ENCODE measurements around the gene RPL18A.

The RPL18A gene

DNA sequence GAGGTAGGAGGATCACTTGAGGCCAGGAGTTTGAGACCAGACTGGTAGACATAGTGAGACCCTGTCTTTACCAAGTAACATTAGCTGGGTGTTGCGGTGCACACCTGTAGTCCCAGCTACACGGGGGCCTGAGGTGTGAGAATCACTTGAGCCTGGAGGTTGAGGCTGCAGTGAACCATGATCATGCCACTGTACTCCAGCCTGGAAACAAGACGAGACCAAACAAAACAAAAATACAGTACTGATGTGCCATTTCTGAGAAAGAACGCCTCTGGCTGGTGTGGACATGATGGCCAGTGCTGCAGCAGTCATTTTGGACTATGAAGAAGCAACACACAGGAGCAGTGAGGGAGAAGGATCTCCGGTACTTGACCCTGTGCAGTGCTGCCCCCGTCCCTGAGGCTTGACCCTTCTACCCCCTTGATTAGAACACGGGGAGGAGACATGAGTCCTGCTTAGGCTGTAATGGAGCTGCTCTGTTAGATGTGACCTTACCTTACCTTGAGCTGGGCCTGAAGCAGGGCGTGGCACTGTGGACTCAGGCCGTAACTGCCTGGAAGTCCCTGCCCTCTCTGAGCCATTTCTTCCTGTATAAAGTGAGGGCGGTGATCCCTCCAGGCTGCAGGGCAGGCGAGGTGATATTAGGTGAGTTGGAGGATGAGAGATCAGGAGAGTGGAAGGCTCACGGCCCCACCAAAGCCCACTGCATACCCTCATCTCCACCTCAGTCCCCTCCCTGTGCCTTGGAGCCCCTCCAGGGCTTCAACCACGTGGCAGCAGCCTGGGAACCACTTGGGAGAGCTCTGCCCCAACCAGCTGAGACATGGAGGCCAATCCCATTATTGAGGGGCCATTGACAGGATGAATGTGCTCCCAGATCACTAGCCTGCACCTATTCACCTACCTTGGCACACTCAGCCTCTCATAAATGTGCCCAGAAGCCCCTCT lies 5.9 kb downstream of the RPL18A start:
- no peak for TF ChIP-seq JUND (IDR thresholded peaks at IDR 0.05; ENCODE audit: low read depth)
- DNase-seq (ENCODE audit: low read depth in 1 of 2, low spot score in 1 of 2): peak in 1 of 2 experiments; percentile 40
- in situ Hi-C loops (cut with HindIII; ENCODE audit: low pct_unique_long_range_greater_than_20kb, low sequenced_read_pairs): no loop called here

DNA sequence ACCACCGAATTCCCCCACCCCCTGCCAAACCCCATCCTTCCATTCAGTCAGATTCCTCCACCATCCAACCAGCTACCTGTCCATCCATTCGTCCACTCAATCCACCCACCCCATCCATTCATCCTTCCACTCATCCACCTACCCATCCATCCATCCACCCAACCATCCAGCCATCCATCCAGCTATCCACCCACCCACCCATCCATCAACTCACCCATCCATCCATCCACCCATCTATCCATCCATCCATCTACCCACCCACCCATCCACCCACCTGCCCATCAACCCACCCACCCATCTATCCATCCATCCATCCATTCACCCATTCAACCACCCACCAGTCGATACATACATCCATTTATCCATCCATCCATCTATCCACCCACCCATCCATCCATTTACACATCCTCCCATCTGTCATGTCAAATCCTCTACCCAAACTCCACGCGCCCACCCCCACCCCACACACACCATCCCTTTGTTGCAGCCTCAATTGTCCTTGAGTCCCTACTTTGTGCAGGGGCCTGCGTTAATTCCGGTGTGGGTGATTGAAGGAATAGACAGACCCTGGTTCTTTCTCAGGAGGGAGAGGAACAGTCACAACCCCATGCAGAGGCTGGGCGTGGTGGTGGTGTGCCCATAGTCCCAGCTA lies 6.7 kb downstream of the RPL18A start:
- no peak for DNase-seq (ENCODE audit: low read depth in 1 of 2, low spot score in 1 of 2)
- in situ Hi-C loops (cut with HindIII; ENCODE audit: low pct_unique_long_range_greater_than_20kb, low sequenced_read_pairs): no loop called here
- TF ChIP-seq JUND (IDR thresholded peaks at IDR 0.05; ENCODE audit: low read depth): no peak

DNA sequence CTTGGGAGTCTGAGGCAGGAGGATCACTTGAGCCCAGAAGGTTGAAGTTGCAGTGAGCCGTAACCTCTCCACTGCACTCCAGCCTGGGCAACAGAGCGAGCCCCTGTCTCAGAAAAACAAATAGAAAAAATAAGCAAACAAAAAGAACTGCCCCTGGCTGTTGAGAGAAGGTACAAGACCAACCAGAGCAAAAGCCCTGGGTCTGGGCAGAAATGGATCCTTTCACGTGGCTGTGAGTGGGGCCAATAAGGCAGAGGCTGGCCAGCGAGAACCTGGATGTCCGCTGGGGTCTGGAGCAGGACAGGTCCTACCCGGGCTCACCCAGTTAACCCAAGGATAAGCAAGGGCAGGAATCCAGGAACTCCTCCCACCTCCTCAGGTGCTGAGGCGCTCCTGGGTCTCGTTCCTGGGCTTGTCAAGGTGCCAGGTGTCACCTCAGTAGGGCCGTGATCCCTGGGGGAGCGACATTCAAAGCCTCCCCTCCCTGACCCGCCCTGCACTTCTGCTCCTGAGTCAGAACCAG lies 7.3 kb downstream of the RPL18A start:
- DNase-seq (ENCODE audit: low read depth in 1 of 2, low spot score in 1 of 2): peak; percentile 12 to 43

DNA sequence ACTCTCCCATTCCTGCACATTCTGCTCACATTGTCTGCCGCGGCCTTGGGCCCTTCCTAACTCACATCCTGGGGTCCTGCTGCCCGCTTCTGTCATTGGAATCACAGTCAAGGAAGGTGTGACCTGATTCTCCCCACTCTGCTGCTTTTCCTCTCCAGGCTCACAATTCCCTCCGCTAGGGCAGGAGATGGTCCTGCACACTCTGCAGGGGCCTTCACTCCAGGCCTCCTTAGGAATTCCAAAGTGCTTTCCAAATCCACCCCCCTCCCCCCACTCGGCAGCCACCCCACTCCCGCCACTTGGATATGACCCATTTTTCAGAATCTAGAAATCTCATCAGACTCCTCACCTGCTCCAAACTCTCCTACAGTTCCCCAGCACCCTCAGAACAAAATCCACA lies 9.0 kb downstream of the RPL18A start:
- no peak for TF ChIP-seq JUND (IDR thresholded peaks at IDR 0.05; ENCODE audit: low read depth)
- no peak for DNase-seq (ENCODE audit: low read depth in 1 of 2, low spot score in 1 of 2)
- in situ Hi-C loops (cut with HindIII; ENCODE audit: low pct_unique_long_range_greater_than_20kb, low sequenced_read_pairs): no loop called here

More for the DNA sequence above, 7.3 kb downstream of the RPL18A start:
- in situ Hi-C loops (cut with HindIII; ENCODE audit: low pct_unique_long_range_greater_than_20kb, low sequenced_read_pairs): no loop called here
- TF ChIP-seq JUND (IDR thresholded peaks at IDR 0.05; ENCODE audit: low read depth): no peak

DNA sequence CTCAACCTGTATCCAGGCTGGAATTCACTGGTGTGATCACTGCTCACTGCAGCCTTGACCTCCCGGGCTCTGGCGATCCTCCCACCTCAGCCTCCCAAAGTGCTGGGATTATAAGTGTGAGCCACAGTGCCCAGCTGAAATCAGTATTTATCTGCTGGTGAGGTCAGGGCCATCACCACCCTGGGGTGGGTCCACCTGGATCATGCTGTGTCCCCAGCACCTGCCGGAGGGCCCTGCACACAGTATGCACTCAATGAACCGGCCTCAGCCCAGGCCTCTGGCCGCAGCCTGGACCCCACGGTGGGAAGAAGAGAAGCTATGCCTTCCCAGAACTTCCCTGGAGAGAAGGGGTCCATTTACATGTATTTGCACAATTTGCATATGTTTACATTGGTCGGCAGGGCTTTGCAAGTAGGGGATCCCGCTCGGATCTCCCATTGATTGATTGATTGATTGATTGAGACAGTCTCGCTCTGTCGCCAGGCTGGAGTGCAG lies 9.5 kb downstream of the RPL18A start:
- TF ChIP-seq JUND (IDR thresholded peaks at IDR 0.05; ENCODE audit: low read depth): no peak
- no peak for DNase-seq (ENCODE audit: low read depth in 1 of 2, low spot score in 1 of 2)
- in situ Hi-C loops (cut with HindIII; ENCODE audit: low pct_unique_long_range_greater_than_20kb, low sequenced_read_pairs): no loop called here

DNA sequence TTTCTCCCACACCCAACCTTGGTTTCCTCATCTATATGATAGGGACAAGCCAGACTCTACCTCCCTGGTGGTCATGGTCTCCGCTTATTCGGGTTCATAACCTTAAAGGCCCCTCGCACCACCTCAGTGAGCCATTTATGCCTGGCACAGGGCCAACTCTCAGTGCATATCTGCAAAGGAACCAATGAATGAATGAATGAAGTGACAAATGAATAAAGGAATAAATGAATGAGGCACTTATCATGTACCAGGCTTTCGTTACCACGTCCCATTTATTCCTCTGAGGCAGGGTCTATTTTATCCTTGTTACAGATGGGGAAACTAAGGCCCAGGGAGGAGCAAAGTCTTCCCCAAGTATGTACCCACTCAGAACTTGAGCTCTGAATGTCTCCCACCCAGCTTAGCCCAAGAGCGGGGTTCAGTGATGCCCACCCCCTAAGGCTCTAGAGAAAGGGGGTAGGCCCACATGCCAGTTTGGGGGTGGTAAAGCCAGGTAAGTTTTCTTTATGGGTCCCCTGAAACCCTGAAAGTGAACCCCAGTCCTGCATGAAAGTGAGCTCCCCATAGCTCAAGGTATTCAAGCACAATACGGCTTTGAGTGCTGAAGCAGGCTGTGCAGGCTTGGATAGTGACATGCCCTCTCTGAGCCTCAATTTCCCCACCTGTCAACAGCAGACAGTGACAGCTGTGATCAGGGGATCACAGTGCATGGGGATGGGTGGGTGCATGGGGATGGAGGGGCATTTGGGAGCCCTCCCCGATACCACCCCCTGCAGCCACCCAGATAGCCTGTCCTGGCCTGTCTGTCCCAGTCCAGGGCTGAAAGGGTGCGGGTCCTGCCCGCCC lies 11.5 kb downstream of the RPL18A start:
- in situ Hi-C loops (cut with HindIII; ENCODE audit: low pct_unique_long_range_greater_than_20kb, low sequenced_read_pairs): no loop called here
- TF ChIP-seq JUND (IDR thresholded peaks at IDR 0.05; ENCODE audit: low read depth): no peak
- DNase-seq (ENCODE audit: low read depth in 1 of 2, low spot score in 1 of 2): no peak

DNA sequence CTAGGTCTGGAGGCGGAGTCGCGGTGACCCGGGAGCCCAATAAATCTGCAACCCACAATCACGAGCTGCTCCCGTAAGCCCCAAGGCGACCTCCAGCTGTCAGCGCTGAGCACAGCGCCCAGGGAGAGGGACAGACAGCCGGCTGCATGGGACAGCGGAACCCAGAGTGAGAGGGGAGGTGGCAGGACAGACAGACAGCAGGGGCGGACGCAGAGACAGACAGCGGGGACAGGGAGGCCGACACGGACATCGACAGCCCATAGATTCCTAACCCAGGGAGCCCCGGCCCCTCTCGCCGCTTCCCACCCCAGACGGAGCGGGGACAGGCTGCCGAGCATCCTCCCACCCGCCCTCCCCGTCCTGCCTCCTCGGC lies 12.2 kb downstream of the RPL18A start, which contains the start of gene SLC5A5:
Gene SLC5A5, plus strand, starts transcription at position 68 of the 373 bp plus-strand sequence. CDS start 375 bp downstream, outside the sequence.
- no peak for TF ChIP-seq JUND (IDR thresholded peaks at IDR 0.05; ENCODE audit: low read depth)
- in situ Hi-C loops (cut with HindIII; ENCODE audit: low pct_unique_long_range_greater_than_20kb, low sequenced_read_pairs): no loop called here
- no peak for DNase-seq (ENCODE audit: low read depth in 1 of 2, low spot score in 1 of 2)

DNA sequence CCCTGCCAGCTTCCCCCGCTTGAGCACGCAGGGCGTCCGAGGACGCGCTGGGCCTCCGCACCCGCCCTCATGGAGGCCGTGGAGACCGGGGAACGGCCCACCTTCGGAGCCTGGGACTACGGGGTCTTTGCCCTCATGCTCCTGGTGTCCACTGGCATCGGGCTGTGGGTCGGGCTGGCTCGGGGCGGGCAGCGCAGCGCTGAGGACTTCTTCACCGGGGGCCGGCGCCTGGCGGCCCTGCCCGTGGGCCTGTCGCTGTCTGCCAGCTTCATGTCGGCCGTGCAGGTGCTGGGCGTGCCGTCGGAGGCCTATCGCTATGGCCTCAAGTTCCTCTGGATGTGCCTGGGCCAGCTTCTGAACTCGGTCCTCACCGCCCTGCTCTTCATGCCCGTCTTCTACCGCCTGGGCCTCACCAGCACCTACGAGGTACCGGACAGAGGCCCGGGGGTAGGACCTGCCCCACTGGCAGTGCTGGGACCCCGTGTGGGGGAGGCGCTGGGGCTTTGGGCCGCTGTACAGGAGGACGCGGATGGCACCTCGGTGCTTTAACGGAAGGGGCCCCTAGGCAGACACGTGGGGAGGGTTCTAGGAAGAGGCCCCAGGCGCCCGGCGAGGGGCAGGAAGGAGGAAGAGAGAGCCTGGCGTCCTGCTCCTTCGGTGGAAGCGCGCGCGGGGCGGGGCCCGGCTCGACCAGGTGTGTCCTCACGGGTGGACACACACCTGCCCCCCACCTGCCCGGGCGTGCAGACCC lies 12.7 kb downstream of the RPL18A start:
- TF ChIP-seq JUND (IDR thresholded peaks at IDR 0.05; ENCODE audit: low read depth): no peak
- in situ Hi-C loops (cut with HindIII; ENCODE audit: low pct_unique_long_range_greater_than_20kb, low sequenced_read_pairs): no loop called here

DNA sequence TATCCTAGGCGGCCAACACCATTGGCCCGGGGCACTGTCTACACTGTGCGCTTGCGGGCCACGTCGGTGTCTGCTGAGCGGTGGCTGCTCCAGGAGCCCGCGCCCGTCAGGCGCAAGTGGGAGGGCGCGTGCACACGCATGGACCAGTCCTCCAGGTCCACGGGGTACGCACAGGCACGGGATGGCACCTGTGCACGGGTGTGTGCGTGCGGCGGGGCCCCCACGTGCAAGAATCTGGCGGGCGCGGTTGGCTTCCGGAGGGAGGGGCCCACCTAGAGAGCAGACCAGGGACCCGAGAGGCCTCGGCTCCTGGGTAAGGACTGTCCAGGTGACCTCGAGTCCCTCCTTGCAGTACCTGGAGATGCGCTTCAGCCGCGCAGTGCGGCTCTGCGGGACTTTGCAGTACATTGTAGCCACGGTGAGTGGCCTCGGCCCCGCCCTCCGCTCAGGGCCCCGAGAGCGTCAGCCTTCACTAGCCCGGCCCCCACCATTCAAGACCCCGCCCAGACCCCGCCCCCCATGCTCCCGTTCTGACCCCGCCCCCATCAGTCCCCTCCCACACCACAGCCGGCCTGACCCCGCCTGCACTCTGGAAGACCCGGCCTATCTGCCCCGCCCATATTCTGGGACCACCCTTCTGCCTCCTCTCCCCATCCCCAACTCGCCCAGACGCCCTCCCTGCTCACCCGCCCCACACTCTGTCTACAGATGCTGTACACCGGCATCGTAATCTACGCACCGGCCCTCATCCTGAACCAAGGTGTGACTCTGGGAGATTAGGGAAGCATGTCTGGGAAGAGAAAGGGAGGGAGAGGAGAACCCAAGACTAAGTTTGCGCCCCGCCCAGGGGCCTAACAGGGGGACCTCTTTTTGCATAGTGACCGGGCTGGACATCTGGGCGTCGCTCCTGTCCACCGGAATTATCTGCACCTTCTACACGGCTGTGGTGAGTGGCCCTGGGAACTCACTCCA lies 14.4 kb downstream of the RPL18A start:
- in situ Hi-C loops (cut with HindIII; ENCODE audit: low pct_unique_long_range_greater_than_20kb, low sequenced_read_pairs): no loop called here
- peak; percentile 59 to 74 for DNase-seq (ENCODE audit: low read depth in 1 of 2, low spot score in 1 of 2)
- no peak for TF ChIP-seq JUND (IDR thresholded peaks at IDR 0.05; ENCODE audit: low read depth)

More for the DNA sequence above, 12.7 kb downstream of the RPL18A start:
- DNase-seq (ENCODE audit: low read depth in 1 of 2, low spot score in 1 of 2): no peak

DNA sequence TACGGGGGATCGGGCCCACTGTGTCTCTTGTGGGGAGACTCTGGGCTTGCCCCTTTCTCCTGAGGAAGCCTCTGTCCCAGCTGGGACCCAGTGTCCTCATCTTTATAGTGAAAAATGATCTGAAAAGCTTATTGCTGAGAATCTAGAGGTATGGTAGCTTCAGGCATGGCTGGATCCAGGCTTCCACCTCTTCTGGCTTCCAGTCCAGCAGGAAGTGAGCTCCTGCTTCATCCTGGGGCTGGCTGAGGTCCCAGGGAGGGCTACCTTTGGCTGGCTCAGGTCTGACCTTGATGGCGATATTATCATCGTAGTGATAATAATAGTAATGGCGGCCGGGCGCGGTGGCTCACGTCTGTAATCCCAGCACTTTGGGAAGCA lies 15.0 kb downstream of the RPL18A start:
- in situ Hi-C loops (cut with HindIII; ENCODE audit: low pct_unique_long_range_greater_than_20kb, low sequenced_read_pairs): no loop called here
- DNase-seq (ENCODE audit: low read depth in 1 of 2, low spot score in 1 of 2): no peak
- no peak for TF ChIP-seq JUND (IDR thresholded peaks at IDR 0.05; ENCODE audit: low read depth)
